Spleen (tissue), 3 donors: ENCODE results near the gene GPR75.

Source experiments
- POLR2A ChIP-seq, 3 donors: fragments of 450-650 bp; IDR thresholded peaks; one replicate each; pipeline ENCODE4 v1.5.1; 2017; ENCODE audit warnings: antibody characterized with exemption in 3 of 3, mild to moderate bottlenecking in 1 of 3
- POLR2AphosphoS5 ChIP-seq, 3 donors: sonication (generic); formaldehyde crosslinking; IDR thresholded peaks; one replicate each; pipeline ENCODE4 v1.5.1; 2017; ENCODE audit warnings: antibody characterized with exemption in 3 of 3

GRCh38 chr2:53861824-53862223, 2.1 kb upstream of the GPR75 start:
- TF ChIP-seq POLR2A (IDR thresholded peaks at IDR 0.05) (no peak), POLR2AphosphoS5 (IDR thresholded peaks at IDR 0.05) (no peak)
